ENCODE measurements around the gene LARP6.

- TF ChIP-seq POLR2AphosphoS5 (IDR thresholded peaks at IDR 0.05; ENCODE audit: low read depth, low read length) (no peak), SIN3A (IDR thresholded peaks at IDR 0.05; ENCODE audit: borderline replicate concordance, insufficient read depth, low read length) (no peak)
Measured at GRCh38 chr15:70820214-70820613, 33.7 kb downstream of the LARP6 start.

All from PFSK-1 (cell line).